Measurements from ENCODE around the gene RASSF3.
A peak's percentile ranks its signal among the peaks of the same experiment; 100 is the strongest.
"Not testable (repeated sequence)": the region's sequence is repeated elsewhere in the genome, so short reads cannot be mapped to it uniquely, and the experiment has no call there.

The RASSF3 gene

GRCh38 chr12:64598831-64599230 lies 11.5 kb upstream of the RASSF3 start:
- no peak for DNase-seq

- no peak for DNase-seq
Measured at GRCh38 chr12:64600164-64600561, 10.1 kb upstream of the RASSF3 start.

GRCh38 chr12:64603183-64603841 lies 7.0 kb upstream of the RASSF3 start:
- no peak for DNase-seq

GRCh38 chr12:64608901-64609535 lies 1.3 kb upstream of the RASSF3 start:
- peak; percentile 36 for DNase-seq

- DNase-seq = no peak
Measured at GRCh38 chr12:64609536-64610078, 688 bp upstream of the RASSF3 start.

GRCh38 chr12:64610660-64611340 lies 505 bp downstream of the RASSF3 start:
- peak; percentile 73 for DNase-seq

GRCh38 chr12:64611341-64612284 lies 1.3 kb downstream of the RASSF3 start:
- no peak for DNase-seq

- DNase-seq = no peak
Measured at GRCh38 chr12:64612843-64613242, 2.5 kb downstream of the RASSF3 start.

GRCh38 chr12:64613775-64614398 lies 3.6 kb downstream of the RASSF3 start:
- not testable (repeated sequence) for DNase-seq

- DNase-seq = no peak
Measured at GRCh38 chr12:64616201-64616600, 5.9 kb downstream of the RASSF3 start.

GRCh38 chr12:64618953-64619590 lies 8.8 kb downstream of the RASSF3 start:
- no peak for DNase-seq

GRCh38 chr12:64621257-64621942 lies 11.1 kb downstream of the RASSF3 start:
- peak; percentile 32 for DNase-seq

- DNase-seq = no peak
Measured at GRCh38 chr12:64624035-64624434, 13.7 kb downstream of the RASSF3 start.

- DNase-seq = peak; percentile 65
Measured at GRCh38 chr12:64625243-64626077, 15.2 kb downstream of the RASSF3 start.

GRCh38 chr12:64626588-64626987 lies 16.3 kb downstream of the RASSF3 start:
- not testable (repeated sequence) for DNase-seq

- DNase-seq = no peak
Measured at GRCh38 chr12:64627771-64628170, 17.5 kb downstream of the RASSF3 start.

GRCh38 chr12:64631197-64631596 lies 20.9 kb downstream of the RASSF3 start:
- no peak for DNase-seq

- DNase-seq = no peak
Measured at GRCh38 chr12:64633011-64633939, 23.0 kb downstream of the RASSF3 start.

GRCh38 chr12:64633940-64634337 lies 23.6 kb downstream of the RASSF3 start:
- DNase-seq = no peak

Measured in CD4-positive, alpha-beta T cell treated with Interferon gamma for 1 hour (primary cell).